ENCODE measurements around the gene MPO.

MPO gene

GRCh38 chr17:58319173-58320162, 38.7 kb upstream of the MPO start:
- no peak for DNase-seq

GRCh38 chr17:58318627-58319172, 38.0 kb upstream of the MPO start:
- no peak for DNase-seq

GRCh38 chr17:58318065-58318481, 37.3 kb upstream of the MPO start:
- no peak for DNase-seq

GRCh38 chr17:58317421-58318064, 36.8 kb upstream of the MPO start:
- DNase-seq, result peak; percentile 89

GRCh38 chr17:58316260-58316960, 35.7 kb upstream of the MPO start:
- no peak for DNase-seq

- DNase-seq, result no peak
Observed at GRCh38 chr17:58315750-58316149, 35.0 kb upstream of the MPO start.

GRCh38 chr17:58315281-58315711, 34.6 kb upstream of the MPO start:
- DNase-seq, result no peak

GRCh38 chr17:58314706-58315015, 33.9 kb upstream of the MPO start:
- no peak for DNase-seq

GRCh38 chr17:58313815-58314705, 33.3 kb upstream of the MPO start:
- no peak for DNase-seq

- DNase-seq, result no peak
Observed at GRCh38 chr17:58312829-58313228, 32.1 kb upstream of the MPO start.

GRCh38 chr17:58312021-58312630, 31.4 kb upstream of the MPO start:
- DNase-seq, result no peak

GRCh38 chr17:58311429-58311894, 30.7 kb upstream of the MPO start:
- DNase-seq, result no peak

GRCh38 chr17:58310511-58311428, 30.0 kb upstream of the MPO start:
- DNase-seq, result no peak

GRCh38 chr17:58309918-58310259, 29.2 kb upstream of the MPO start:
- DNase-seq, result no peak

GRCh38 chr17:58308985-58309917, 28.5 kb upstream of the MPO start:
- no peak for DNase-seq

- DNase-seq, result peak; percentile 38
Observed at GRCh38 chr17:58308173-58308984, 27.6 kb upstream of the MPO start.

- DNase-seq, result no peak
Observed at GRCh38 chr17:58307468-58308172, 26.9 kb upstream of the MPO start.
